BLaER1 treated with 17β-estradiol and CSF1 and Interleukin-3, amounts not matched to agents 10 nM and 100 nM (cell line): ENCODE data around the gene NR4A2.

Experiments
- H3K27ac ChIP-seq, 11 experiments: shearing (Covaris generic); formaldehyde crosslinking; 2 replicates each; pipeline ENCODE4 v1.8.1; 2022
- H3K27me3 ChIP-seq, 11 experiments: shearing (Covaris generic); formaldehyde crosslinking; 2 replicates each; pipeline ENCODE4 v1.8.1; 2022
- H3K36me3 ChIP-seq, 11 experiments: shearing (Covaris generic); formaldehyde crosslinking; 2 replicates each; pipeline ENCODE4 v1.8.1; 2022
- H3K4me1 ChIP-seq, 10 experiments: shearing (Covaris generic); formaldehyde crosslinking; 2 replicates each; pipeline ENCODE4 v1.8.1; 2022
- H3K4me2 ChIP-seq, 11 experiments: shearing (Covaris generic); formaldehyde crosslinking; 2 replicates each; pipeline ENCODE4 v1.8.1; 2022
- H3K4me3 ChIP-seq, 10 experiments: shearing (Covaris generic); formaldehyde crosslinking; 2 replicates each; pipeline ENCODE4 v1.8.1; 2022
- H3K9ac ChIP-seq, 11 experiments: shearing (Covaris generic); formaldehyde crosslinking; 2 replicates each; pipeline ENCODE4 v1.8.1; 2022
- H3K9me3 ChIP-seq, 11 experiments: shearing (Covaris generic); formaldehyde crosslinking; replicated peaks in 1 of 11; 2 replicates each; pipeline ENCODE4 v1.8.1; 2022
- H4K20me1 ChIP-seq, 11 experiments: shearing (Covaris generic); formaldehyde crosslinking; 2 replicates each; pipeline ENCODE4 v1.8.1; 2022
- Cebpa-rat ChIP-seq, 11 experiments: shearing (Covaris generic); IDR thresholded peaks; 2 replicates each; pipeline ENCODE4 v1.8.1; 2022

The NR4A2 gene

DNA sequence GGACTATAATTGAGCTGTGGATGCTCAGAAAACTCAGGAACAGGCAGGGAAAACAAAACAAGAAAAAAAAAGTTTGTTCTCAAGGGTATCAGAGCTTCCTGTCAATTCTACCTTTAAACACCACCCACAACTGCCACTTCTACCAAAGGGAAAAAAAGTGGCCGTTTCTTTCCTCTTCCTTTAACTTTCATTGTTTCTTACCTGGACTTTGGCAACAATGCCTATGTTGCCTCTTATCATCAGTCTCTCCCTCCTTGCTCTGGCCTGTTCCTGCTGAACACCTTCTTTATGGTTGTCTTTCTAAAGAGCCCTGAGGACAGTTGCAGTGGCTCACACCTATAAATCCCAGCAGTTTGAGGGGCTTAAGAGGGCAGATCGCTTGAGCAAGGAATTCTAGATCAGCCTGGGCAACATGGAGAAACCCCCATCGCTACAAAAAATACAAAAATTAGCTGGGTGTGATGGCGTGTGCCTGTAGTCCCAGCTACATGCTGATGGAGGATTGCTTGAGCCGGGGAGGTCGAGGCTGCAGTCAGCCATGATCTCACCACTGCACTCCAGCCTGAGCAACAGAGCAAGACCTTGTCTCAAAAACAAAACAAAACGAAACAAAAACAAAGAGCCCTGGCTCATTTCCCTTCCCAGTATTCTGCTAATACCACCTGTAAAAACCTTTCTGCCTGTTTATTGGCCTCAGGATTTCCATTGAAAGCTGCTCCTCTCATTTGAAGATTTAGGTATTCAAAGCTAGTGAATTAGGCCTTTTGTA lies 18.0 kb upstream of the NR4A2 start:
- no peak for TF ChIP-seq Cebpa-rat (IDR thresholded peaks at IDR 0.05)
- no peak overlapping the region for H3K4me3 ChIP-seq
- peaks cover 0 to 8% (median 2%) of the 10 kb centered on the region in 10 experiments; a peak in 8 of 20 replicates for H3K4me1 ChIP-seq
- H4K20me1 ChIP-seq, result no peaks in the 10 kb centered on the region
- H3K27ac ChIP-seq, result no peak overlapping the region
- H3K36me3 ChIP-seq, result no peaks in the 10 kb centered on the region
- no peak overlapping the region for H3K9ac ChIP-seq
- H3K4me2 ChIP-seq, result peak overlapping the region in 1 of 11 experiments; percentile 9; a peak in 1 of 22 replicates
- no peaks in the 10 kb centered on the region for H3K27me3 ChIP-seq
- H3K9me3 ChIP-seq, result no peaks in the 10 kb centered on the region

DNA sequence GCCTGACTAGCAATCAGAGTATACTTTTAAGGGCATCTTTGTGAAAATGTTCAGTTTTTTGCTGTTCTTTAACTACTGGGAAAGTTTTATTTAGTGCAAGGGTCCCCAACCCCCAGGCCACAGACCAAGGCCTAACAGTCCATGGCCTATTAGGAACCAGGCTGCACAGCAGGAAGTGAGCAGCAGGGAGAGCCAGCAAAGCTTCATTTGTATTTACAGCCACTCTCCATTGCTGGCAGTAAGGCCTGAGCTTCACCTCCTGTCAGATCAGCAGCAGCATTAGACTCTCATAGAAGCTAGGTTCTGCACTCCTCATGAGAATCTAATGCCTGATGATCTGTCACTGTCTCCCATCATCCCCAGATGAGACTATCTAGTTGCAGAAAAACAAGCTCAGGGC lies 17.1 kb upstream of the NR4A2 start:
- Histone ChIP-seq H3K4me1 (peaks cover 0 to 8% (median 0%) of the 10 kb centered on the region in 10 experiments; a peak in 2 of 20 replicates), H3K27ac (no peak overlapping the region), H3K36me3 (no peaks in the 10 kb centered on the region), H3K27me3 (no peaks in the 10 kb centered on the region), H3K9ac (no peak overlapping the region), H4K20me1 (no peaks in the 10 kb centered on the region), H3K9me3 (no peaks in the 10 kb centered on the region), H3K4me3 (no peak overlapping the region), H3K4me2 (no peak overlapping the region)
- TF ChIP-seq Cebpa-rat (IDR thresholded peaks at IDR 0.05), result no peak

DNA sequence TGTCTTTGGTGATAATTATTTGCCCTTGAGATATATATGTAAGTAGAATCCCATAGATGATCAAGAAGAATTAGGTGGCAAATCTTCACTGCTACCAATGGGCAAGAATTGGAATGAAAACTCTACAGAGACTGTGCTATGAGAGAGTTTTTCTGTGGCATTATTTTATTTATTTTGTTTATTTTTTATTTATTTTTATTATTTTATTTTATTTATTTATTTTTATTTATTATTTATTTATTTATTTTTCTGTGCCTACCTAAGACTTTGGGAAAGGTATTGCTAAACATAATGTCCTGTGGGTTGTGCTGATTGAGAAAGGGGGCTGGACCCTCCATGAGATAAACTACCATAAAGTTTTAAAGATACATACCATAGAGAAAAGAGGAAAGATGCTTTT lies 16.6 kb upstream of the NR4A2 start:
- Histone ChIP-seq H3K9ac (no peak overlapping the region), H3K27me3 (no peaks in the 10 kb centered on the region), H3K4me2 (no peak overlapping the region), H3K9me3 (no peaks in the 10 kb centered on the region), H3K36me3 (no peaks in the 10 kb centered on the region), H3K4me1 (peaks cover 0 to 8% (median 0%) of the 10 kb centered on the region in 10 experiments; a peak in 2 of 20 replicates), H3K27ac (no peak overlapping the region), H3K4me3 (no peak overlapping the region), H4K20me1 (no peaks in the 10 kb centered on the region)
- no peak for TF ChIP-seq Cebpa-rat (IDR thresholded peaks at IDR 0.05)

DNA sequence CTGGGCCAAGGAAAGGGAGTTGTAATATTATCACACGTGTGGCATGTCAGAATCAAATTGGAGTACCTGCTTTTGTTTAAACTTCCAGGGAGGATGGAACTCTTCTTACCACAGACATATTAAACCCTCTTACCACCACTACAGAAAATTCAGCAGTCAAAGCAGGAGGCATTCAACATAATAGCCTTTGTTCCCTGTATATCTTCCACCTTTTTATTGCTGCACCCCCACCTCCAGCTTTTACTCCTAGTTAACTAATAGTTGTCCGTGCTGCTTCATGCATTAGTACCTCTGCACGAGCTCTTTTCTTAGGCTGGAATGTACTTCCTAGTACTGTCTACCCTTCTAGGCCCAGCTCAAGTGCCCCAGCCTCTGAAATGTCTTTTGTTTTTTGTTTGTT lies 14.9 kb upstream of the NR4A2 start:
- Histone ChIP-seq H4K20me1 (no peaks in the 10 kb centered on the region), H3K4me3 (no peak overlapping the region), H3K36me3 (no peaks in the 10 kb centered on the region), H3K27me3 (no peaks in the 10 kb centered on the region), H3K4me2 (no peak overlapping the region), H3K9me3 (no peaks in the 10 kb centered on the region), H3K9ac (no peak overlapping the region), H3K4me1 (peaks cover 4 to 21% (median 9%) of the 10 kb centered on the region in 10 experiments; a peak in 13 of 20 replicates), H3K27ac (no peak overlapping the region)
- no peak for TF ChIP-seq Cebpa-rat (IDR thresholded peaks at IDR 0.05)

DNA sequence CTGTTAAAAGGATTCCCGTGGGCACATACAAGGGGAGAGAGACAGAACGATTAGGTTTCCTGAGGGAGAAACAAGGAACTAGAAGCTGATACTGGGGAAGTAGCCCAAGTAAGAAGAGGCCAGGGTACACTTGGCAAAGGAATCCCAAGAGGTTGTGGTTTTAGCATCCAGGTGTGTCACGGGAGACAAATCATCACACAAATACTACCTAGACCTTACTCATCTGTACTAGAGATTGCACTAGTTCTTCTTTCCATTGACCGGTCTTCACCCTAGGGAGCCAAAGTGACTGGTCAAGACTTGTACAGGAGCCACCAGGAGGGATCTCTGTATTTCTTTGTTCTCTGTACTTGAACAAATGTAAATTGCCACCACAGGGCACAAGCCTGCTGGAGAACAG lies 14.2 kb upstream of the NR4A2 start:
- H3K4me2 ChIP-seq, result 0 out of 22 replicates have a peak overlapping the region, but pooled peaks of 1 of the 11 experiments have one; percentile 7
- H3K9me3 ChIP-seq, result no peaks in the 10 kb centered on the region
- no peak overlapping the region for H3K4me3 ChIP-seq
- H3K36me3 ChIP-seq, result no peaks in the 10 kb centered on the region
- no peak overlapping the region for H3K27ac ChIP-seq
- peaks cover 4 to 21% (median 9%) of the 10 kb centered on the region in 10 experiments; a peak in 13 of 20 replicates for H3K4me1 ChIP-seq
- H3K9ac ChIP-seq, result no peak overlapping the region
- H4K20me1 ChIP-seq, result no peaks in the 10 kb centered on the region
- H3K27me3 ChIP-seq, result no peaks in the 10 kb centered on the region
- TF ChIP-seq Cebpa-rat (IDR thresholded peaks at IDR 0.05), result no peak

DNA sequence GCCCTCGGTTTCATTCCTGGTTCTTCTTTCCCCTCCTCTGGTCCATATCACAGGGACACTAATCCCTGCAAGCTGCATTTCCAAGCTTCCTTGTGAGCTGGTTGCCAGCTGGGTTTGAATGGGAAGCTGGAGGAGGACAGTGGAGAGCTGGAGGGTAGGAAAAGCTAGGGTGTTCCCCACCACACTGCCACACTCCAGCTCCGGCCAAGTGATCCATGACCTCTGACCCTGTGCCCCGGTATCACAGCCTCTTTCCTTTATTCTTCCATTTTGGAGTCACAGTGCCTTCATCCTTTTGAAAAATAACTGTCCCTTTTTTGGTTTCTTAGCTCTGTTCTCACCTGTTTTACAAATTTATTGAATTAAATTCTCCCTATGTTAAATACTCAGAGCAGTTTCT lies 13.1 kb upstream of the NR4A2 start:
- H3K9ac ChIP-seq, result no peak overlapping the region
- no peaks in the 10 kb centered on the region for H4K20me1 ChIP-seq
- no peak overlapping the region for H3K4me3 ChIP-seq
- peaks cover 9 to 28% (median 16%) of the 10 kb centered on the region in 10 experiments; a peak in 19 of 20 replicates for H3K4me1 ChIP-seq
- H3K27ac ChIP-seq, result no peak overlapping the region
- H3K27me3 ChIP-seq, result no peaks in the 10 kb centered on the region
- TF ChIP-seq Cebpa-rat (IDR thresholded peaks at IDR 0.05), result no peak
- H3K9me3 ChIP-seq, result no peaks in the 10 kb centered on the region
- H3K4me2 ChIP-seq, result no peak overlapping the region
- H3K36me3 ChIP-seq, result no peaks in the 10 kb centered on the region

DNA sequence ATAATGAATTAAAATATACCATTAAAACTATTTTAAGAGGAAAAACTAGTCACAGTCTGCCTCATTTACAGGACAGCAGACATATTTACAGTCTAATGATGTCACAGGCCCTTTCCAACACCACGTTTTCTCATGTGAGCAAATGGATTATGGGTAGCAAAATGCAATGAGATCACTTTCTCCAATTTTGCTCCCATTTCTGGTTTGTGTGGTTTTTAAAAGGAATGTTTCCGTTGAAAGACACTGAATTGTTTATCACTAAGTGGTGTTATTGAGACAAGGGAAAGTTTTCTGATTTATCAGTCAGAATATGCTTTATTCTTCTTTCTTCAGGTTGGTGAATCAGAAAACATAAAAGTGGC lies 11.4 kb upstream of the NR4A2 start:
- no peak for TF ChIP-seq Cebpa-rat (IDR thresholded peaks at IDR 0.05)
- Histone ChIP-seq H3K27me3 (no peaks in the 10 kb centered on the region), H3K4me3 (no peak overlapping the region), H3K4me1 (peaks cover 13 to 27% (median 19%) of the 10 kb centered on the region in 10 experiments; a peak in 19 of 20 replicates), H4K20me1 (no peaks in the 10 kb centered on the region; a peak in 1 of 22 replicates), H3K36me3 (no peaks in the 10 kb centered on the region), H3K4me2 (peak overlapping the region in 2 of 11 experiments; percentile 85 to 90; a peak in 1 of 22 replicates), H3K9ac (no peak overlapping the region), H3K27ac (no peak overlapping the region), H3K9me3 (no peaks in the 10 kb centered on the region)

DNA sequence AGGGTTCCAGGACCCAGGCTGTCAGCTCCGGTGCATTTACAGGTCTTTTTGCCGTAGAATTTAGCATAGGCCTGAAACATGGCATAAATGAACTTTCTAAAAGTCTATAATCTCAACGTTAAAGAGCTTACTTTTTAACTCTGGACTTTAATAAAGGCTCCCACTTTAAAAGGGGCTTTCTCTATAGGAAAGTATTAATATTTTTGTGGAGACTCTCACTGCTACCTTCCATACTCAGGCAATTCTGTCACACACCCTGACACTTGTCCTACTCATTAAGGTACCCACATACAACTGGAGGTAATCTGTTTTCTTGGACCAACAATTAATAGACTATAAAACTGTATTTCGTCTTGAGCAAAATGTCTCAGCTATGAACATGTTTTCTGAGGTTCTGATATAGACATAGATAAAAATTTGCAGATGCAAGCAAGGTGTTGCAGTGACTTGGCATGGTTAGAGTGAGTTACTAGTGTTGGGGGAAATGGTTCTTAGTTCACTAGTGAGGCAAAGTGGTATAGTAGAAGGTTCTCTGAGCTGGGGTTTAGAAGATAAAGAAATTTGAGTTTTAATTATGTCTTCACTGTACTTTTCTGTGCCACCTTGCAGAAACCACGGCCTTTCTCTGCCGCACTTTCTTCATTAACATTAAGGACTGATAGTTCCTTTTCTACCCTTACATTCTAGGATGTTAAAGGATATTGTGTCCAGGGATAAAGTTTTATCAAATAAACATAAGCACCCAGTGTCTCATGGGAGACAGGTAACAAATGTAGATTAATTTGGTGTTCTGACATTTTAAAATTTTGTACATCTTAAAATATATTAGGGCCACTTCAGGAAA lies 10.8 kb upstream of the NR4A2 start:
- peak overlapping the region; percentile 97 to 100 (median 99) for H3K9ac ChIP-seq
- peak overlapping the region; percentile 63 to 95 (median 90) for H3K4me2 ChIP-seq

More for the DNA sequence above, 10.8 kb upstream of the NR4A2 start:
- peaks cover 13 to 27% (median 19%) of the 10 kb centered on the region in 10 experiments; a peak in 19 of 20 replicates for H3K4me1 ChIP-seq
- H3K27me3 ChIP-seq, result no peaks in the 10 kb centered on the region
- TF ChIP-seq Cebpa-rat (IDR thresholded peaks at IDR 0.05), result no peak
- peak overlapping the region; percentile 79 to 89 (median 86) for H3K4me3 ChIP-seq
- no peaks in the 10 kb centered on the region for H3K9me3 ChIP-seq
- no peaks in the 10 kb centered on the region for H3K36me3 ChIP-seq
- no peaks in the 10 kb centered on the region; a peak in 1 of 22 replicates for H4K20me1 ChIP-seq
- peak overlapping the region; percentile 97 to 100 (median 99) for H3K27ac ChIP-seq
